SK-N-SH (cell line): Measurements from ENCODE around the gene C6orf136. TPM values are rescaled to one million over a fixed set of nuclear protein-coding genes. Genes with fewer than 3 reads are reported as not detected.
"Not testable (repeated sequence)": the region's sequence is repeated elsewhere in the genome, so short reads cannot be mapped to it uniquely, and the experiment has no call there.

Experiments
- CTCF ChIA-PET: fragments of 300-600, 350-600 bp; formaldehyde crosslinking; extraction: SDS; loops from one replicate; lab custom pipeline; 2021; lab: Yijun Ruan, JAX
- POLR2A ChIA-PET: fragments of 350-600 bp; sonication (Branson Sonifier 250); formaldehyde crosslinking; extraction: SDS; loops from one replicate; lab custom pipeline; 2020; ENCODE audit warnings: antibody characterized with exemption, inconsistent platforms; lab: Yijun Ruan, JAX
- DNase-seq: peaks from one replicate; pipeline ENCODE4 v3.0.0; 2012
- H2AFZ ChIP-seq: fragments of 200-600 bp; sonication (generic); 2 replicates; pipeline ENCODE4 v1.8.1; 2016; ENCODE audit warnings: antibody characterized with exemption, mild to moderate bottlenecking, low read depth
- H3F3A ChIP-seq: fragments of 200-600 bp; sonication (generic); replicated peaks from 2 replicates; pipeline ENCODE3; 2016; ENCODE audit warnings: antibody characterized with exemption, mild to moderate bottlenecking; ENCODE audit not compliant: insufficient read depth
- H3K27ac ChIP-seq, 2 experiments: fragments of 200-500 bp in 1 of 2; fragments of 200-600 bp in 1 of 2; sonication (Bioruptor generic) in 1 of 2; sonication (generic), shearing (Covaris generic) in 1 of 2; 2 replicates each; pipeline versions ENCODE4 v1.5.1 to v1.6.1; 2014 to 2016; ENCODE audit warnings: low read depth in 2 of 2, inconsistent platforms in 1 of 2, low read length in 1 of 2, mild to moderate bottlenecking in 1 of 2, mixed read lengths in 1 of 2
- H3K27me3 ChIP-seq: fragments of 200-600 bp; sonication (generic), shearing (Covaris generic); 2 replicates; pipeline ENCODE4 v1.6.1; 2016; ENCODE audit warnings: mixed run types; ENCODE audit not compliant: insufficient read depth
- H3K36me3 ChIP-seq, 2 experiments: fragments of 200-500 bp in 1 of 2; fragments of 200-600 bp in 1 of 2; sonication (Bioruptor generic) in 1 of 2; sonication (generic) in 1 of 2; replicated peaks in 1 of 2; 2 replicates each; pipeline versions ENCODE3 to v1.5.1; 2014 to 2016; ENCODE audit warnings: low read length in 1 of 2, mild to moderate bottlenecking in 1 of 2; ENCODE audit not compliant: insufficient read depth in 2 of 2, control insufficient read depth in 1 of 2
- H3K4me1 ChIP-seq, 2 experiments: fragments of 200-500 bp in 1 of 2; fragments of 200-600 bp in 1 of 2; sonication (Bioruptor generic) in 1 of 2; sonication (generic), shearing (Covaris generic) in 1 of 2; 2 replicates each; pipeline versions ENCODE4 v1.5.1 to v1.6.1; 2014 to 2016; ENCODE audit warnings: low read depth in 1 of 2, low read length in 1 of 2, mixed run types in 1 of 2; ENCODE audit not compliant: insufficient read depth in 2 of 2, control insufficient read depth in 1 of 2
- H3K4me2 ChIP-seq: fragments of 200-600 bp; sonication (generic), shearing (Covaris generic); 2 replicates; pipeline ENCODE4 v1.6.1; 2017; ENCODE audit warnings: mixed run types
- H3K4me3 ChIP-seq, 2 experiments: fragments of 200-500 bp in 1 of 2; fragments of 200-600 bp in 1 of 2; sonication (Bioruptor generic) in 1 of 2; sonication (generic), shearing (Covaris generic) in 1 of 2; 2 replicates each; pipeline versions ENCODE4 v1.5.1 to v1.8.1; 2014 to 2016; ENCODE audit warnings: low read depth in 2 of 2, inconsistent platforms in 1 of 2, low read length in 1 of 2, mild to moderate bottlenecking in 1 of 2, mixed read lengths in 1 of 2, moderate library complexity in 1 of 2
- H3K79me2 ChIP-seq: fragments of 200-600 bp; sonication (generic); 2 replicates; pipeline ENCODE4 v1.8.1; 2017; ENCODE audit warnings: mild to moderate bottlenecking; ENCODE audit not compliant: insufficient read depth
- H3K9ac ChIP-seq: fragments of 200-600 bp; sonication (generic); 2 replicates; pipeline ENCODE4 v1.6.1; 2017; ENCODE audit warnings: mixed run types
- H3K9me2 ChIP-seq: fragments of 200-600 bp; sonication (generic); 2 replicates; pipeline ENCODE4 v1.6.1; 2017; ENCODE audit warnings: mixed run types
- H3K9me3 ChIP-seq: fragments of 200-600 bp; sonication (generic); 2 replicates; pipeline ENCODE4 v1.6.1; 2017; ENCODE audit warnings: mixed run types, mild to moderate bottlenecking, moderate library complexity
- H4K20me1 ChIP-seq: fragments of 200-600 bp; sonication (generic); 2 replicates; pipeline ENCODE4 v1.6.1; 2017; ENCODE audit warnings: mild to moderate bottlenecking, mixed run types; ENCODE audit not compliant: insufficient read depth
- FOSL2 ChIP-seq: IDR thresholded peaks from 2 replicates; pipeline ENCODE4 v1.4.0; 2012; ENCODE audit warnings: low read depth, mild to moderate bottlenecking, moderate library complexity, borderline replicate concordance
- GATA2 ChIP-seq: sonication (generic); formaldehyde crosslinking; IDR thresholded peaks from 2 replicates; pipeline ENCODE4 v1.5.0; 2020; ENCODE audit warnings: mild to moderate bottlenecking, missing genetic modification reagents
- NFIC ChIP-seq: IDR thresholded peaks from 2 replicates; pipeline ENCODE4 v1.4.0; 2012; ENCODE audit warnings: borderline replicate concordance
- WGBS: methylation state at CpG from one replicate; pipeline ENCODE4 v1.1.6; 2017; ENCODE audit warnings: low lambda C conversion rate; 5-methylcytosine and 5-hydroxymethylcytosine counted together
- polyA plus RNA-seq, 3 experiments: library from polyadenylated mRNA; depleted of rRNA; stranded (reverse); fragments of >200 nt; gene quantifications; 2 replicates each; pipeline ENCODE4 v1.2.3, GENCODE V29; 2012
- TF ChIP-seq, protein P1 (sequence below): IDR thresholded peaks from 2 replicates; pipeline ENCODE4; 2012
- TF ChIP-seq, protein P2 (sequence below): IDR thresholded peaks from 2 replicates; pipeline ENCODE4 v1.6.1; 2012; ENCODE audit warnings: mild to moderate bottlenecking, low read depth, low read length, moderate library complexity

The C6orf136 gene
- polyA plus RNA-seq, 1 of the 3 experiments (the other 2 are of a cell fraction): 14.3 TPM

DNA sequence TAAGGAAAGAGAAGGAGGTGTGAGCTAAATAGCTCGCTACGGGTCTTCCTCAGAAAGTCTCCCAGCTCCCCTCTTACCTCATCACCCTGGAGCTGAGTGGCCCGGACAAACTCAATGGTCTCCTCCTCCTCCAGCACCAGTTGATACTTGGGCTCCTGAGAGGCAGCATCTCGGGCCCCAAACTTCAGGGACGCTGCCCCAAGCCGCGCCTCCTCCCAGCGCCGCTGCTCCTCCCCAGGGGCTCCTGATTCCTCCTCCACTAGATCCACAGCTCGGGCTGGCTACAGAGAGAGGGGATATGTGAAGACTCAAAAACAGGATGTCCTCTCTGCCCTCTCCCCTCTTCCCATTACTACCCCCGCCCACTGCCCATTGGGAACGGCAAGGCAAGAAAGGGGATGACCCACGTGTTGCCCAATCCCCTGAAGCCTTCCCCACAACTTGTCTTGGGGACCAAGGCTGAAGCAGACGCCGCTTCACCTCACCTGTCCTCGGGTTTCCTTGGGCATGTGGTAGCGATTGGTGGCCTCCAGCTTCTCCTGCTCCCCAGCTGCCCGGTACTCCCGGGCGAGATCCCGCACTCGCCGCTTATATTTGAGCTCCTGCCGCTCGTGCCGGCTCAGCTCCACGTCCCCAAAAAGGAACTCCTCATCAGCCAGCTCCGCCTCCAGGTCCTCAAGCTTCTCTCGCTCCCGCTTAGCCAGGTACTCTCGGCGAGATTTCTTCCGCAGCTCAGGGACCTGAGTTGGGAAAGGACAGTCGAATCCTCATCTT is 18.2 kb downstream of the C6orf136 start:
- Histone ChIP-seq H3K36me3 (peaks cover 60 to 61% of the 10 kb centered on the region in 2 experiments), H3K9me2 (no peaks in the 10 kb centered on the region), H2AFZ (no peak overlapping the region), H4K20me1 (no peaks in the 10 kb centered on the region), H3K27me3 (no peaks in the 10 kb centered on the region), H3K4me3 (no peak overlapping the region), H3K9me3 (no peaks in the 10 kb centered on the region), H3K79me2 (peaks cover 9% of the 10 kb centered on the region; the same call in 1 of the 2 replicates), H3F3A (no peaks in the 10 kb centered on the region), H3K9ac (no peak overlapping the region), H3K4me1 (no peaks in the 10 kb centered on the region), H3K4me2 (no peak overlapping the region), H3K27ac (no peak overlapping the region)
- POLR2A ChIA-PET: no interaction called here
- DNase-seq: no peak
- WGBS: 96% methylated on average over 34 of the region's 34 CpGs
- CTCF ChIA-PET: interaction anchor here (0.9 to 2.2 kb wide), 6 partner anchors 7 to 66 kb away, joined by 3 to 19 read pairs (median 4); partner anchors contain the start of gene DHX16
- TF ChIP-seq GATA2 (CRISPR knock-in tag) (no peak), NFIC (no peak), FOSL2 (no peak)
- TF ChIP-seq, protein P1, sequence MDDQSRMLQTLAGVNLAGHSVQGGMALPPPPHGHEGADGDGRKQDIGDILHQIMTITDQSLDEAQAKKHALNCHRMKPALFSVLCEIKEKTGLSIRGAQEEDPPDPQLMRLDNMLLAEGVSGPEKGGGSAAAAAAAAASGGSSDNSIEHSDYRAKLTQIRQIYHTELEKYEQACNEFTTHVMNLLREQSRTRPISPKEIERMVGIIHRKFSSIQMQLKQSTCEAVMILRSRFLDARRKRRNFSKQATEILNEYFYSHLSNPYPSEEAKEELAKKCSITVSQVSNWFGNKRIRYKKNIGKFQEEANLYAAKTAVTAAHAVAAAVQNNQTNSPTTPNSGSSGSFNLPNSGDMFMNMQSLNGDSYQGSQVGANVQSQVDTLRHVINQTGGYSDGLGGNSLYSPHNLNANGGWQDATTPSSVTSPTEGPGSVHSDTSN: no peak
- TF ChIP-seq, protein P2, sequence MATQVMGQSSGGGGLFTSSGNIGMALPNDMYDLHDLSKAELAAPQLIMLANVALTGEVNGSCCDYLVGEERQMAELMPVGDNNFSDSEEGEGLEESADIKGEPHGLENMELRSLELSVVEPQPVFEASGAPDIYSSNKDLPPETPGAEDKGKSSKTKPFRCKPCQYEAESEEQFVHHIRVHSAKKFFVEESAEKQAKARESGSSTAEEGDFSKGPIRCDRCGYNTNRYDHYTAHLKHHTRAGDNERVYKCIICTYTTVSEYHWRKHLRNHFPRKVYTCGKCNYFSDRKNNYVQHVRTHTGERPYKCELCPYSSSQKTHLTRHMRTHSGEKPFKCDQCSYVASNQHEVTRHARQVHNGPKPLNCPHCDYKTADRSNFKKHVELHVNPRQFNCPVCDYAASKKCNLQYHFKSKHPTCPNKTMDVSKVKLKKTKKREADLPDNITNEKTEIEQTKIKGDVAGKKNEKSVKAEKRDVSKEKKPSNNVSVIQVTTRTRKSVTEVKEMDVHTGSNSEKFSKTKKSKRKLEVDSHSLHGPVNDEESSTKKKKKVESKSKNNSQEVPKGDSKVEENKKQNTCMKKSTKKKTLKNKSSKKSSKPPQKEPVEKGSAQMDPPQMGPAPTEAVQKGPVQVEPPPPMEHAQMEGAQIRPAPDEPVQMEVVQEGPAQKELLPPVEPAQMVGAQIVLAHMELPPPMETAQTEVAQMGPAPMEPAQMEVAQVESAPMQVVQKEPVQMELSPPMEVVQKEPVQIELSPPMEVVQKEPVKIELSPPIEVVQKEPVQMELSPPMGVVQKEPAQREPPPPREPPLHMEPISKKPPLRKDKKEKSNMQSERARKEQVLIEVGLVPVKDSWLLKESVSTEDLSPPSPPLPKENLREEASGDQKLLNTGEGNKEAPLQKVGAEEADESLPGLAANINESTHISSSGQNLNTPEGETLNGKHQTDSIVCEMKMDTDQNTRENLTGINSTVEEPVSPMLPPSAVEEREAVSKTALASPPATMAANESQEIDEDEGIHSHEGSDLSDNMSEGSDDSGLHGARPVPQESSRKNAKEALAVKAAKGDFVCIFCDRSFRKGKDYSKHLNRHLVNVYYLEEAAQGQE: no peak

DNA sequence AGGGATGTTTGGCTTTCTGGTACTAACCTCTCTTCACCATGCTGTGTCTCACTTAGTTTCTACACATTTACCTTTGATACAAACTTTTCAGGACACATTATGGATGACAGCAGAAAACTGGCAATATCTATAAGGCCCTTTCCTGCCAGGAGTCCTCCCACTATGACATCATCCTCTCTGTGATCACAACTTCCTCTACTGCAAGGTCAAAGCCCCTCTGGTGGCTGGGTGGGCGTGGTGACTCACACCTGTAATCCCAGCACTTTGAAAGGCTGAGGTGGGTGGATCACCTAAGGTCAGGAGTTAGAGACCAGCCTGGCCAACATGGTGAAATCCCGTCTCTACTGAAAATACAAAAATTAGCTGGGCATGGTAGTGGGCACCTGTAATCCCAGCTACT is 19.4 kb downstream of the C6orf136 start:
- H3F3A ChIP-seq, H3K9me3 ChIP-seq, H3K4me3 ChIP-seq, H4K20me1 ChIP-seq, H2AFZ ChIP-seq, DNase-seq, H3K9ac ChIP-seq, H3K9me2 ChIP-seq, H3K4me2 ChIP-seq, H3K27ac ChIP-seq, H3K27me3 ChIP-seq, H3K4me1 ChIP-seq, POLR2A ChIA-PET: not testable (repeated sequence)
- 93% methylated on average over 2 of the region's 2 CpGs for WGBS
- CTCF ChIA-PET: interaction anchor here (2.1 kb wide), 1 partner anchor 13 kb away, joined by 19 read pairs; no protein-coding TSS in a partner anchor
- H3K36me3 ChIP-seq: peaks cover 66% of the 10 kb centered on the region in 2 experiments
- peaks cover 20% of the 10 kb centered on the region for H3K79me2 ChIP-seq
